GM10266 (cell line): Measurements from ENCODE around the gene ASB13.
"Not testable (repeated sequence)": the region's sequence is repeated elsewhere in the genome, so short reads cannot be mapped to it uniquely, and the experiment has no call there.

Experiments
- DNase-seq: peaks from one replicate; pipeline ENCODE4 v3.0.0; 2012; ENCODE audit errors: extremely low spot score
- CTCF ChIP-seq: IDR thresholded peaks from 2 replicates; pipeline ENCODE4 v1.5.1; 2012; ENCODE audit warnings: mild to moderate bottlenecking, low read depth; ENCODE audit not compliant: control insufficient read depth, insufficient read depth; ENCODE audit errors: missing control alignments

The ASB13 gene

GRCh38 chr10:5622186-5622960 is 44.0 kb downstream of the ASB13 start:
- TF ChIP-seq CTCF: no peak
- DNase-seq: no peak

- DNase-seq: not testable (repeated sequence)
These were observed 45.0 kb downstream of the ASB13 start for GRCh38 chr10:5621371-5621770.

GRCh38 chr10:5620966-5621365 is 45.4 kb downstream of the ASB13 start:
- DNase-seq: no peak
- no peak for TF ChIP-seq CTCF

GRCh38 chr10:5620223-5620721 is 46.1 kb downstream of the ASB13 start:
- no peak for TF ChIP-seq CTCF
- DNase-seq: no peak

GRCh38 chr10:5619362-5620211 is 46.8 kb downstream of the ASB13 start:
- TF ChIP-seq CTCF: no peak
- no peak for DNase-seq

GRCh38 chr10:5618829-5619228 is 47.6 kb downstream of the ASB13 start:
- DNase-seq: no peak
- TF ChIP-seq CTCF: no peak

- TF ChIP-seq CTCF: no peak
- no peak for DNase-seq
These were observed 48.4 kb downstream of the ASB13 start for GRCh38 chr10:5618042-5618441.
